HepG2 (cell line): ENCODE data around the gene NEDD4L. TPM values are rescaled to one million over a fixed set of nuclear protein-coding genes. Genes with fewer than 3 reads are reported as not detected.

Experiments
- ARNT ChIP-seq: fragments of 450-650 bp; IDR thresholded peaks from 2 replicates; pipeline ENCODE4 v1.6.1; 2017
- CCAR2 ChIP-seq: fragments of 200-400 bp; formaldehyde crosslinking; optimal IDR thresholded peaks from 2 replicates; pipeline ENCODE3; 2018; ENCODE audit warnings: low read depth, mild to moderate bottlenecking, low read length, moderate library complexity
- CEBPZ ChIP-seq: IDR thresholded peaks from 2 replicates; pipeline ENCODE4 v1.6.1; 2012; ENCODE audit warnings: low read length, improper control_type of control experiment
- EED ChIP-seq: sonication (generic); formaldehyde crosslinking; IDR thresholded peaks from 2 replicates; pipeline ENCODE4 v1.5.0; 2020; ENCODE audit warnings: mild to moderate bottlenecking, missing genetic modification reagents
- EP300 ChIP-seq, 3 experiments: sonication (generic) in 1 of 3; formaldehyde crosslinking in 1 of 3; IDR thresholded peaks; 2 replicates each; pipeline versions ENCODE4 v1.5.1 to v1.6.1; 2011 to 2020; ENCODE audit warnings: low read depth in 2 of 3, low read length in 2 of 3, borderline replicate concordance in 1 of 3, improper control_type of control experiment in 1 of 3, mild to moderate bottlenecking in 1 of 3, missing genetic modification reagents in 1 of 3, moderate library complexity in 1 of 3
- NR2F1 ChIP-seq, 2 experiments: fragments of 450-650 bp in 1 of 2; formaldehyde crosslinking in 1 of 2; IDR thresholded peaks; 2 replicates each; pipeline versions ENCODE4 v1.5.0 to v1.6.1; 2016 to 2020; ENCODE audit warnings: mild to moderate bottlenecking in 1 of 2, missing compliant biosample characterization in 1 of 2, missing genetic modification reagents in 1 of 2, moderate library complexity in 1 of 2
- RFX1 ChIP-seq: fragments of 450-650 bp; IDR thresholded peaks from 2 replicates; pipeline ENCODE4 v1.6.1; 2017
- SMARCE1 ChIP-seq: fragments of 450-650 bp; IDR thresholded peaks from 2 replicates; pipeline ENCODE4 v1.6.1; 2017; ENCODE audit warnings: borderline replicate concordance
- SP1 ChIP-seq, 2 experiments: fragments of 450-650 bp in 1 of 2; sonication (generic) in 1 of 2; formaldehyde crosslinking in 1 of 2; IDR thresholded peaks; 2 replicates each; pipeline versions ENCODE4 v1.4.0 to v1.6.1; 2016 to 2020; ENCODE audit warnings: missing genetic modification reagents in 1 of 2
- STAG1 ChIP-seq: sonication (generic); formaldehyde crosslinking; IDR thresholded peaks from 2 replicates; pipeline ENCODE4 v1.4.0; 2020; ENCODE audit warnings: missing genetic modification reagents
- ZNF10 ChIP-seq: sonication (generic); formaldehyde crosslinking; IDR thresholded peaks from 2 replicates; pipeline ENCODE4 v1.4.0; 2020; ENCODE audit warnings: mild to moderate bottlenecking, low read depth, missing genetic modification reagents, borderline replicate concordance
- ZNF382 ChIP-seq: sonication (generic); formaldehyde crosslinking; IDR thresholded peaks from 2 replicates; pipeline ENCODE4 v1.5.0; 2020; ENCODE audit warnings: missing genetic modification reagents, mild to moderate bottlenecking, borderline replicate concordance
- ZNF431 ChIP-seq: sonication (generic); formaldehyde crosslinking; IDR thresholded peaks from 2 replicates; pipeline ENCODE4 v1.9.0; 2022; ENCODE audit warnings: missing genetic modification reagents, low read depth, mild to moderate bottlenecking, borderline replicate concordance
- ZNF432 ChIP-seq: sonication (generic); formaldehyde crosslinking; IDR thresholded peaks from 2 replicates; pipeline ENCODE4 v1.5.0; 2020; ENCODE audit warnings: missing genetic modification reagents, mild to moderate bottlenecking, borderline replicate concordance
- ZNF746 ChIP-seq: sonication (generic); formaldehyde crosslinking; IDR thresholded peaks from 2 replicates; pipeline ENCODE4 v1.8.0; 2022; ENCODE audit warnings: mild to moderate bottlenecking, missing genetic modification reagents
- polyA plus RNA-seq, 8 experiments: library from polyadenylated mRNA; depleted of rRNA in 3 of 8; stranded (reverse) in 7 of 8; unstranded in 1 of 8; fragments of >200 nt; fragmentation: Illumina TruSeq in 4 of 8; extraction: Trizol in 4 of 8; gene quantifications; 2 replicates each; pipeline versions ENCODE4 v1.2.1 to v1.2.3, GENCODE V29; 2011 to 2016; ENCODE audit warnings: low read depth in 4 of 8, missing spikeins in 1 of 8, mixed read lengths in 1 of 8; ENCODE audit not compliant: insufficient read depth in 1 of 8
- total RNA-seq, 5 experiments: library from RNA; depleted of rRNA; stranded (reverse); fragments of >200 nt; fragmentation: Illumina TruSeq; extraction: Trizol; gene quantifications; 2 replicates each; pipeline ENCODE4 v1.2.3, GENCODE V29; 2016; ENCODE audit warnings: low read depth in 1 of 5
- TF ChIP-seq, protein P1 (sequence below): sonication (generic); formaldehyde crosslinking; IDR thresholded peaks from 2 replicates; pipeline ENCODE4 v1.4.0; 2020; ENCODE audit warnings: missing genetic modification reagents, mild to moderate bottlenecking, borderline replicate concordance
- TF ChIP-seq, protein P2 (sequence below): sonication (generic); formaldehyde crosslinking; IDR thresholded peaks from 2 replicates; pipeline ENCODE4 v1.8.1; 2023; ENCODE audit warnings: mild to moderate bottlenecking, missing genetic modification reagents
- TF ChIP-seq, protein P3 (sequence below): sonication (generic); formaldehyde crosslinking; conservative IDR thresholded peaks from 2 replicates; pipeline ENCODE4 v1.4.0; 2020; ENCODE audit warnings: missing genetic modification reagents
- TF ChIP-seq, protein P4 (sequence below): sonication (generic); formaldehyde crosslinking; IDR thresholded peaks from 2 replicates; pipeline ENCODE4 v1.4.0; 2020; ENCODE audit warnings: missing genetic modification reagents

Gene NEDD4L
- total and polyA plus RNA-seq, 2 of the 13 experiments (the other 11 are each of a cell fraction or from before 2014, with no cell fraction given): 168 to 390 TPM

DNA sequence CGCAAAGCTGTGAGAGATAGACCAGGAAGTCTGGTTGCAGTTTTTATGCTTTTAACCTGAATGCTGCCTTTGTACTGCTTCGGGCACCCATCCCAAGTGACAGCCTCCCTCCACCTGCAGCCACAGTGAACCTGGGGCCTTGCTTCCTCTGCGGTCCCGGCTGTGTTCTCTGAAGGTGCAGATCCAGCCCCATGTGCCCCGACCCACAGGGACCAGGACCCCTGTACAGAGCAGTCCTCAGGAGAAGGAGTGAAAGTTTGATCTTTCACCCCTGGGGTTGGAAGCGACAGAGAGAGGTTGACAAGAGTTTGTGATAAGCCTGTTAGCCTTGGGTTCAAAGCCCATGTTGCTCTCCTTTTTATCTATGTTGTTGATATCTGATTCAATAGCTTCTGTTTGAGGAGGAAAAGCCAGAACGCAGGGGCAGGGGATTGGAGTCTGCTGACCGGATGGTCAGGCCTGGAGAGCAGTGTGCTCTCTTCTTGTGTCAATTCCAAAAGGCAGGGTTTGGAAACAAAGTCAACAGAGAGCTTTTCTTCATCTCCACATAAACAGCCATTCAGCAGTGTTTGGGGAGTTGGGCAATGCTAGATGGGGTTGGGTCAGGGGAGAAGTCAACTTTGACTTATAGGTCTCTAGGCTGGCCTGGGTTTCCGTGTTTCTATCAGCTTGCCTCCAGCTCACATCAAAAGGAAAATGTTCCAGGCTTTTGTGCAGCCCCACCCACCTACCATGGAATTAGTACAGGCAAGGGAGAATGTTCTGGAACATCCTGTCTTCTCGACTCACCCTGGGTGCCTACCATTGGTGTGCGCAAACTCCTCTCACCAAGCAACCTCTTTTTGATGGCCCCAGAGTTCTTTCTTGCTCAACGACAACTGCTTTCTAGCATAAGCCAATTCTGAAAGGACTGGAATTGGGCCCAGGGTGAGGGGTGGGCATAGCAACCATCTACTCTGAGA is 369.9 kb downstream of the NEDD4L start (continued):
- TF ChIP-seq RFX1: no peak; the same call in 1 of the 2 replicates
- no peak for TF ChIP-seq CEBPZ
- TF ChIP-seq ZNF10 (CRISPR knock-in tag): no peak
- TF ChIP-seq, protein P1, sequence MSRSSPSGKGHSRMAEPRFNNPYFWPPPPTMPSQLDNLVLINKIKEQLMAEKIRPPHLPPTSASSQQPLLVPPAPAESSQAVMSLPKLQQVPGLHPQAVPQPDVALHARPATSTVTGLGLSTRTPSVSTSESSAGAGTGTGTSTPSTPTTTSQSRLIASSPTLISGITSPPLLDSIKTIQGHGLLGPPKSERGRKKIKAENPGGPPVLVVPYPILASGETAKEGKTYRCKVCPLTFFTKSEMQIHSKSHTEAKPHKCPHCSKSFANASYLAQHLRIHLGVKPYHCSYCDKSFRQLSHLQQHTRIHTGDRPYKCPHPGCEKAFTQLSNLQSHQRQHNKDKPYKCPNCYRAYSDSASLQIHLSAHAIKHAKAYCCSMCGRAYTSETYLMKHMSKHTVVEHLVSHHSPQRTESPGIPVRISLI: peak; percentile 71
- TF ChIP-seq ARNT: no peak
- peak; percentile 41 for TF ChIP-seq STAG1 (CRISPR knock-in tag)
- TF ChIP-seq ZNF431 (CRISPR knock-in tag): no peak; the same call in 1 of the 2 replicates
- no peak for TF ChIP-seq EED (CRISPR knock-in tag)
- peak; percentile 98 for TF ChIP-seq ZNF746
- TF ChIP-seq, protein P2, sequence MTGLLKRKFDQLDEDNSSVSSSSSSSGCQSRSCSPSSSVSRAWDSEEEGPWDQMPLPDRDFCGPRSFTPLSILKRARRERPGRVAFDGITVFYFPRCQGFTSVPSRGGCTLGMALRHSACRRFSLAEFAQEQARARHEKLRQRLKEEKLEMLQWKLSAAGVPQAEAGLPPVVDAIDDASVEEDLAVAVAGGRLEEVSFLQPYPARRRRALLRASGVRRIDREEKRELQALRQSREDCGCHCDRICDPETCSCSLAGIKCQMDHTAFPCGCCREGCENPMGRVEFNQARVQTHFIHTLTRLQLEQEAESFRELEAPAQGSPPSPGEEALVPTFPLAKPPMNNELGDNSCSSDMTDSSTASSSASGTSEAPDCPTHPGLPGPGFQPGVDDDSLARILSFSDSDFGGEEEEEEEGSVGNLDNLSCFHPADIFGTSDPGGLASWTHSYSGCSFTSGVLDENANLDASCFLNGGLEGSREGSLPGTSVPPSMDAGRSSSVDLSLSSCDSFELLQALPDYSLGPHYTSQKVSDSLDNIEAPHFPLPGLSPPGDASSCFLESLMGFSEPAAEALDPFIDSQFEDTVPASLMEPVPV (CRISPR knock-in tag): no peak
- no peak for TF ChIP-seq ZNF382 (CRISPR knock-in tag)
- no peak for TF ChIP-seq CCAR2
- TF ChIP-seq, protein P3, sequence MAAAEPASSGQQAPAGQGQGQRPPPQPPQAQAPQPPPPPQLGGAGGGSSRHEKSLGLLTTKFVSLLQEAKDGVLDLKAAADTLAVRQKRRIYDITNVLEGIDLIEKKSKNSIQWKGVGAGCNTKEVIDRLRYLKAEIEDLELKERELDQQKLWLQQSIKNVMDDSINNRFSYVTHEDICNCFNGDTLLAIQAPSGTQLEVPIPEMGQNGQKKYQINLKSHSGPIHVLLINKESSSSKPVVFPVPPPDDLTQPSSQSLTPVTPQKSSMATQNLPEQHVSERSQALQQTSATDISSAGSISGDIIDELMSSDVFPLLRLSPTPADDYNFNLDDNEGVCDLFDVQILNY (CRISPR knock-in tag): no peak
- no peak for TF ChIP-seq SMARCE1
- TF ChIP-seq NR2F1 (CRISPR knock-in tag; IDR thresholded peaks at IDR 0.05): peak; percentile 86 to 96
- peak; percentile 99 for TF ChIP-seq EP300 (IDR thresholded peaks at IDR 0.05; ENCODE audit: low read depth in 2 of 2, low read length in 2 of 2)
- peak; percentile 100 for TF ChIP-seq EP300 (CRISPR knock-in tag; IDR thresholded peaks at IDR 0.05; ENCODE audit: borderline replicate concordance)
- TF ChIP-seq, protein P4, sequence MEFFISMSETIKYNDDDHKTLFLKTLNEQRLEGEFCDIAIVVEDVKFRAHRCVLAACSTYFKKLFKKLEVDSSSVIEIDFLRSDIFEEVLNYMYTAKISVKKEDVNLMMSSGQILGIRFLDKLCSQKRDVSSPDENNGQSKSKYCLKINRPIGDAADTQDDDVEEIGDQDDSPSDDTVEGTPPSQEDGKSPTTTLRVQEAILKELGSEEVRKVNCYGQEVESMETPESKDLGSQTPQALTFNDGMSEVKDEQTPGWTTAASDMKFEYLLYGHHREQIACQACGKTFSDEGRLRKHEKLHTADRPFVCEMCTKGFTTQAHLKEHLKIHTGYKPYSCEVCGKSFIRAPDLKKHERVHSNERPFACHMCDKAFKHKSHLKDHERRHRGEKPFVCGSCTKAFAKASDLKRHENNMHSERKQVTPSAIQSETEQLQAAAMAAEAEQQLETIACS (CRISPR knock-in tag): 0 out of 2 replicates have a peak, but pooled peaks have one; percentile 18
- TF ChIP-seq ZNF432 (CRISPR knock-in tag): no peak
- no peak for TF ChIP-seq SP1 (IDR thresholded peaks at IDR 0.05)
- no peak; the same call in 1 of the 2 replicates for TF ChIP-seq SP1 (CRISPR knock-in tag; IDR thresholded peaks at IDR 0.05)
